SK-N-SH treated with all-trans-retinoic acid at 6 μM for 48 hours (cell line): Measurements from ENCODE around the gene DNER.

ENCODE experiments used
- ATAC-seq: fragments of 200-7000 bp; cut with Tn5 transposase; 3 replicates; pipeline ENCODE4 v1.9.1; 2020; ENCODE audit warnings: mild to moderate bottlenecking, moderate library complexity
- ARNTL ChIP-seq: fragments of 450-650 bp; formaldehyde crosslinking; IDR thresholded peaks from 2 replicates; pipeline ENCODE4 v1.5.0; 2020; ENCODE audit warnings: low read depth, mild to moderate bottlenecking, moderate library complexity, borderline replicate concordance
- BACH2 ChIP-seq: fragments of 250-450 bp; sonication (Bioruptor Pico); IDR thresholded peaks from 2 replicates; pipeline ENCODE4 v1.9.0; 2021; ENCODE audit warnings: mild to moderate bottlenecking, borderline replicate concordance
- CSDC2 ChIP-seq: fragments of 250-450 bp; sonication (Bioruptor Pico); IDR thresholded peaks from 2 replicates; pipeline ENCODE4 v1.5.0; 2020; ENCODE audit warnings: mild to moderate bottlenecking, moderate library complexity
- ESRRG ChIP-seq: fragments of 250-450 bp; sonication (Bioruptor Pico); IDR thresholded peaks from 2 replicates; pipeline ENCODE4 v1.6.1; 2021; ENCODE audit warnings: mild to moderate bottlenecking
- GLIS3 ChIP-seq: fragments of 250-450 bp; sonication (Bioruptor Pico); IDR thresholded peaks from 2 replicates; pipeline ENCODE4 v1.5.0; 2020; ENCODE audit warnings: mild to moderate bottlenecking, moderate library complexity
- ISL1 ChIP-seq: fragments of 250-450 bp; sonication (Bioruptor Pico); IDR thresholded peaks from 2 replicates; pipeline ENCODE4 v2.1.2; 2022; ENCODE audit warnings: mild to moderate bottlenecking, moderate library complexity
- OSR1 ChIP-seq: fragments of 250-450 bp; sonication (Bioruptor Pico); IDR thresholded peaks from 2 replicates; pipeline ENCODE4 v1.8.0; 2022; ENCODE audit warnings: moderate library complexity, mild to moderate bottlenecking, inconsistent platforms
- PATZ1 ChIP-seq: fragments of 250-450 bp; sonication (Bioruptor Pico); IDR thresholded peaks from 2 replicates; pipeline ENCODE4 v1.8.0; 2020; ENCODE audit warnings: mild to moderate bottlenecking, moderate library complexity, borderline replicate concordance
- PPARA ChIP-seq: fragments of 250-450 bp; sonication (Bioruptor Pico); IDR thresholded peaks from 2 replicates; pipeline ENCODE4 v1.5.0; 2020; ENCODE audit warnings: mild to moderate bottlenecking, borderline replicate concordance
- RARB ChIP-seq: fragments of 250-450 bp; sonication (Bioruptor Pico); IDR thresholded peaks from 2 replicates; pipeline ENCODE4 v1.8.0; 2021; ENCODE audit warnings: mild to moderate bottlenecking, moderate library complexity
- SNAI2 ChIP-seq: fragments of 250-450 bp; sonication (Bioruptor Pico); IDR thresholded peaks from 2 replicates; pipeline ENCODE4 v1.5.0; 2020; ENCODE audit warnings: mild to moderate bottlenecking, moderate library complexity
- TOX ChIP-seq: fragments of 250-450 bp; sonication (Bioruptor Pico); IDR thresholded peaks from 2 replicates; pipeline ENCODE4 v1.8.0; 2021; ENCODE audit warnings: mild to moderate bottlenecking, moderate library complexity, borderline replicate concordance
- TSHZ2 ChIP-seq: fragments of 250-450 bp; sonication (Bioruptor Pico); IDR thresholded peaks from 2 replicates; pipeline ENCODE4 v1.5.0; 2020; ENCODE audit warnings: mild to moderate bottlenecking, moderate library complexity
- ZC3H10 ChIP-seq: fragments of 250-450 bp; sonication (Bioruptor Pico); IDR thresholded peaks from 2 replicates; pipeline ENCODE4 v1.5.1; 2021; ENCODE audit warnings: mild to moderate bottlenecking, moderate library complexity
- ZFP30 ChIP-seq: fragments of 450-650 bp; formaldehyde crosslinking; IDR thresholded peaks from 2 replicates; pipeline ENCODE4 v1.5.0; 2022; ENCODE audit warnings: mild to moderate bottlenecking, moderate library complexity
- ZNF565 ChIP-seq: fragments of 450-650 bp; formaldehyde crosslinking; conservative IDR thresholded peaks from 2 replicates; pipeline ENCODE4 v1.5.0; 2020; ENCODE audit warnings: low read depth, mild to moderate bottlenecking, moderate library complexity
- ZNF70 ChIP-seq: fragments of 450-650 bp; formaldehyde crosslinking; IDR thresholded peaks from 2 replicates; pipeline ENCODE4 v1.5.0; 2020; ENCODE audit warnings: mild to moderate bottlenecking, moderate library complexity
- ZNF8 ChIP-seq: fragments of 450-650 bp; formaldehyde crosslinking; IDR thresholded peaks from 2 replicates; pipeline ENCODE4 v1.5.0; 2020; ENCODE audit warnings: mild to moderate bottlenecking, moderate library complexity
- TF ChIP-seq, protein P1 (sequence below): fragments of 250-450 bp; sonication (Bioruptor Pico); IDR thresholded peaks from 2 replicates; pipeline ENCODE4 v1.5.1; 2021; ENCODE audit warnings: mild to moderate bottlenecking, moderate library complexity
- TF ChIP-seq, protein P2 (sequence below): fragments of 250-450 bp; sonication (Bioruptor Pico); IDR thresholded peaks from 2 replicates; pipeline ENCODE4 v1.5.1; 2020; ENCODE audit warnings: low read depth, mild to moderate bottlenecking, moderate library complexity
- TF ChIP-seq, protein P3 (sequence below): fragments of 250-450 bp; sonication (Bioruptor Pico); IDR thresholded peaks from 2 replicates; pipeline ENCODE4 v1.8.0; 2021; ENCODE audit warnings: low read depth, mild to moderate bottlenecking, moderate library complexity, borderline replicate concordance

DNER gene

DNA sequence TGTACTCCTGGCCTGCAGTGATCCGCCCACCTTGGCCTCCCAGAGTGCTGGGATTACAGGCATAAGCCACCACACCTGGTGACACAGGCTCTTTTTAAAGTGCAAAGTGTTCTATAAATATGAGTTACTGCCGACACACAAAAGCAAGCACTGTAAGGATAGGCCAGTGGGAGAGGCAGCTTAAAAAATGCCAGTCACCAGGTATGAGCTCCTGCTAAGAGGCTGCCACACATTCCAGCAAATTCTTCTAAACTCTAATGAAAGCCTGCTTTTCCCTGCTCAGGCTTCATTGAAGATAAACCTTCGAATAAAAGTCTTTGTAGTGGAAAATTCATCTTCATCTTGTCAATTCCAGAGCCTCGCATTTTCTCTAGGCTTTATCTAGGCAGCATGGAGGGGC is 240.2 kb downstream of the DNER start:
- no peak for ATAC-seq
- TF ChIP-seq TSHZ2 (CRISPR knock-in tag) (no peak), ZC3H10 (CRISPR knock-in tag) (no peak), CSDC2 (no peak), ZNF565 (CRISPR knock-in tag) (no peak), GLIS3 (CRISPR knock-in tag) (no peak), ESRRG (no peak), ISL1 (no peak), SNAI2 (CRISPR knock-in tag) (no peak), ARNTL (CRISPR knock-in tag) (no peak), RARB (CRISPR knock-in tag) (no peak), PATZ1 (CRISPR knock-in tag) (no peak), OSR1 (CRISPR knock-in tag) (no peak), BACH2 (CRISPR knock-in tag) (no peak), ZNF70 (no peak), PPARA (CRISPR knock-in tag) (no peak), ZNF8 (no peak)
- TF ChIP-seq, protein P1, sequence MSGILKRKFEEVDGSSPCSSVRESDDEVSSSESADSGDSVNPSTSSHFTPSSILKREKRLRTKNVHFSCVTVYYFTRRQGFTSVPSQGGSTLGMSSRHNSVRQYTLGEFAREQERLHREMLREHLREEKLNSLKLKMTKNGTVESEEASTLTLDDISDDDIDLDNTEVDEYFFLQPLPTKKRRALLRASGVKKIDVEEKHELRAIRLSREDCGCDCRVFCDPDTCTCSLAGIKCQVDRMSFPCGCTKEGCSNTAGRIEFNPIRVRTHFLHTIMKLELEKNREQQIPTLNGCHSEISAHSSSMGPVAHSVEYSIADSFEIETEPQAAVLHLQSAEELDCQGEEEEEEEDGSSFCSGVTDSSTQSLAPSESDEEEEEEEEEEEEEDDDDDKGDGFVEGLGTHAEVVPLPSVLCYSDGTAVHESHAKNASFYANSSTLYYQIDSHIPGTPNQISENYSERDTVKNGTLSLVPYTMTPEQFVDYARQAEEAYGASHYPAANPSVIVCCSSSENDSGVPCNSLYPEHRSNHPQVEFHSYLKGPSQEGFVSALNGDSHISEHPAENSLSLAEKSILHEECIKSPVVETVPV (CRISPR knock-in tag) = no peak
- TF ChIP-seq, protein P2, sequence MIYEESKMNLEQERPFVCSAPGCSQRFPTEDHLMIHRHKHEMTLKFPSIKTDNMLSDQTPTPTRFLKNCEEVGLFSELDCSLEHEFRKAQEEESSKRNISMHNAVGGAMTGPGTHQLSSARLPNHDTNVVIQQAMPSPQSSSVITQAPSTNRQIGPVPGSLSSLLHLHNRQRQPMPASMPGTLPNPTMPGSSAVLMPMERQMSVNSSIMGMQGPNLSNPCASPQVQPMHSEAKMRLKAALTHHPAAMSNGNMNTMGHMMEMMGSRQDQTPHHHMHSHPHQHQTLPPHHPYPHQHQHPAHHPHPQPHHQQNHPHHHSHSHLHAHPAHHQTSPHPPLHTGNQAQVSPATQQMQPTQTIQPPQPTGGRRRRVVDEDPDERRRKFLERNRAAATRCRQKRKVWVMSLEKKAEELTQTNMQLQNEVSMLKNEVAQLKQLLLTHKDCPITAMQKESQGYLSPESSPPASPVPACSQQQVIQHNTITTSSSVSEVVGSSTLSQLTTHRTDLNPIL (CRISPR knock-in tag) = no peak
- TF ChIP-seq, protein P3, sequence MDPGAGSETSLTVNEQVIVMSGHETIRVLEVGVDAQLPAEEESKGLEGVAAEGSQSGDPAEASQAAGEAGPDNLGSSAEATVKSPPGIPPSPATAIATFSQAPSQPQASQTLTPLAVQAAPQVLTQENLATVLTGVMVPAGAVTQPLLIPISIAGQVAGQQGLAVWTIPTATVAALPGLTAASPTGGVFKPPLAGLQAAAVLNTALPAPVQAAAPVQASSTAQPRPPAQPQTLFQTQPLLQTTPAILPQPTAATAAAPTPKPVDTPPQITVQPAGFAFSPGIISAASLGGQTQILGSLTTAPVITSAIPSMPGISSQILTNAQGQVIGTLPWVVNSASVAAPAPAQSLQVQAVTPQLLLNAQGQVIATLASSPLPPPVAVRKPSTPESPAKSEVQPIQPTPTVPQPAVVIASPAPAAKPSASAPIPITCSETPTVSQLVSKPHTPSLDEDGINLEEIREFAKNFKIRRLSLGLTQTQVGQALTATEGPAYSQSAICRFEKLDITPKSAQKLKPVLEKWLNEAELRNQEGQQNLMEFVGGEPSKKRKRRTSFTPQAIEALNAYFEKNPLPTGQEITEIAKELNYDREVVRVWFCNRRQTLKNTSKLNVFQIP (CRISPR knock-in tag) = no peak

DNA sequence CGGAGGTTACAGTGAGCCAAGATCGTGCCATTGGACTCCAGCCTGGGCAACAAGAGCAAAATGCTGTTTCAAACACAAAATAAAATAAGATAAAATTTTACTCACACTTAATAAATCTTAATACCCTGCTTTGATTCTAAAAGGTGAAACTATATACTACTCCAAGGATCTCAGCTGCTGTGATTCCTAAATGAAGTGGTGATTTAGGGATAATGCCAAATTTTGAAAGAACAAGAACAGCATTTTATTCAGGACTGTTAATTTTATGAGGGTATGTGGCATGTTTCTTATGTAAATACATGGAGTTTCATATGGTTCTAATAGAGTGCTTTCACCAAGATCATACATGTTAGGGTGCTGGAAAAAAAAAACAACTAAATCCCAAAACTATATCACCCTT is 243.6 kb downstream of the DNER start:
- ATAC-seq = no peak
- TF ChIP-seq ZFP30 (no peak), BACH2 (CRISPR knock-in tag) (no peak), ARNTL (CRISPR knock-in tag) (no peak), RARB (CRISPR knock-in tag) (no peak), TSHZ2 (CRISPR knock-in tag) (no peak), ZC3H10 (CRISPR knock-in tag) (no peak), TOX (no peak), ISL1 (no peak), SNAI2 (CRISPR knock-in tag) (no peak), CSDC2 (no peak), ESRRG (no peak), ZNF565 (CRISPR knock-in tag) (no peak), OSR1 (CRISPR knock-in tag) (no peak), PATZ1 (CRISPR knock-in tag) (no peak), ZNF70 (no peak), ZNF8 (no peak)
- TF ChIP-seq, protein P1 (CRISPR knock-in tag) = no peak
- TF ChIP-seq, protein P2 (CRISPR knock-in tag) = no peak
- TF ChIP-seq, all 23 proteins: peak for 0
